K562 (cell line): ENCODE measurements around the gene NFATC1.

ENCODE experiments used
- CBX5 ChIP-seq: IDR thresholded peaks from 2 replicates; pipeline ENCODE4 v1.6.1; 2014; ENCODE audit warnings: low read depth, borderline replicate concordance
- E2F3 ChIP-seq: fragments of 250-450 bp; sonication (Bioruptor Pico); IDR thresholded peaks from 2 replicates; pipeline ENCODE4 v1.4.0; 2020; ENCODE audit warnings: mild to moderate bottlenecking
- FOXJ2 ChIP-seq: fragments of 200-800 bp; sonication (Bioruptor generic); IDR thresholded peaks from 2 replicates; pipeline ENCODE4 v1.6.1; 2016; ENCODE audit warnings: missing genetic modification characterization, missing compliant biosample characterization
- HIVEP1 ChIP-seq: fragments of 250-450 bp; sonication (Bioruptor Pico); IDR thresholded peaks from 2 replicates; pipeline ENCODE4 v1.4.0; 2020; ENCODE audit warnings: mild to moderate bottlenecking
- JUN ChIP-seq, 2 experiments: sonication (generic) in 1 of 2; formaldehyde crosslinking in 1 of 2; IDR thresholded peaks; 2 replicates each; pipeline versions ENCODE4 v1.6.1 to v1.8.0; 2012 to 2022; ENCODE audit warnings: borderline replicate concordance in 2 of 2, mild to moderate bottlenecking in 2 of 2, improper control_type of control experiment in 1 of 2, low read depth in 1 of 2, low read length in 1 of 2, missing genetic modification reagents in 1 of 2
- RNF2 ChIP-seq: sonication (generic); IDR thresholded peaks from 2 replicates; pipeline ENCODE4 v1.6.1; 2016
- SPI1 ChIP-seq: IDR thresholded peaks from 2 replicates; pipeline ENCODE4 v1.6.1; 2011; ENCODE audit warnings: low read depth, low read length, control low read depth, borderline replicate concordance
- YY1 ChIP-seq, 3 experiments: IDR thresholded peaks; 2 replicates each; pipeline ENCODE4 v1.6.1; 2011; ENCODE audit warnings: low read length in 2 of 3, mild to moderate bottlenecking in 2 of 3, moderate library complexity in 2 of 3, borderline replicate concordance in 1 of 3, control low read depth in 1 of 3, low read depth in 1 of 3; ENCODE audit not compliant: insufficient read depth in 3 of 3, insufficient replicate concordance in 2 of 3, control insufficient read depth in 1 of 3, insufficient read length in 1 of 3; ENCODE audit errors: extremely low read depth in 1 of 3
- ZNF174 ChIP-seq: fragments of 250-450 bp; sonication (Bioruptor Pico); IDR thresholded peaks from 2 replicates; pipeline ENCODE4 v1.4.0; 2020; ENCODE audit warnings: mild to moderate bottlenecking
- TF ChIP-seq, protein P1 (sequence below): fragments of 250-450 bp; sonication (Bioruptor Pico); IDR thresholded peaks from 2 replicates; pipeline ENCODE4 v1.9.0; 2021; ENCODE audit warnings: mild to moderate bottlenecking
- TF ChIP-seq, protein P2 (sequence below), 3 experiments: IDR thresholded peaks in 2 of 3; conservative IDR thresholded peaks in 1 of 3; 2 replicates each; pipeline ENCODE4 v1.5.1; 2011 to 2012; ENCODE audit warnings: low read length in 3 of 3, mild to moderate bottlenecking in 3 of 3, control low read depth in 2 of 3, improper control_type of control experiment in 1 of 3, inconsistent platforms in 1 of 3, low read depth in 1 of 3, mixed read lengths in 1 of 3, moderate library complexity in 1 of 3; ENCODE audit not compliant: insufficient read depth in 2 of 3
- TF ChIP-seq, protein P3 (sequence below): sonication (generic); formaldehyde crosslinking; IDR thresholded peaks from 2 replicates; pipeline ENCODE4 v1.8.0; 2022; ENCODE audit warnings: mild to moderate bottlenecking, missing genetic modification reagents
- TF ChIP-seq, protein P4 (sequence below): sonication (generic); formaldehyde crosslinking; IDR thresholded peaks from 2 replicates; pipeline ENCODE4 v1.9.0; 2022; ENCODE audit warnings: mild to moderate bottlenecking, missing genetic modification reagents
- TF ChIP-seq, protein P5 (sequence below), 2 experiments: fragments of 450-650 bp in 1 of 2; sonication (generic) in 1 of 2; formaldehyde crosslinking in 1 of 2; IDR thresholded peaks; 2 replicates each; pipeline versions ENCODE4 v1.7.1 to v1.9.0; 2016 to 2022; ENCODE audit warnings: inconsistent platforms in 1 of 2, mild to moderate bottlenecking in 1 of 2, missing genetic modification reagents in 1 of 2

DNA sequence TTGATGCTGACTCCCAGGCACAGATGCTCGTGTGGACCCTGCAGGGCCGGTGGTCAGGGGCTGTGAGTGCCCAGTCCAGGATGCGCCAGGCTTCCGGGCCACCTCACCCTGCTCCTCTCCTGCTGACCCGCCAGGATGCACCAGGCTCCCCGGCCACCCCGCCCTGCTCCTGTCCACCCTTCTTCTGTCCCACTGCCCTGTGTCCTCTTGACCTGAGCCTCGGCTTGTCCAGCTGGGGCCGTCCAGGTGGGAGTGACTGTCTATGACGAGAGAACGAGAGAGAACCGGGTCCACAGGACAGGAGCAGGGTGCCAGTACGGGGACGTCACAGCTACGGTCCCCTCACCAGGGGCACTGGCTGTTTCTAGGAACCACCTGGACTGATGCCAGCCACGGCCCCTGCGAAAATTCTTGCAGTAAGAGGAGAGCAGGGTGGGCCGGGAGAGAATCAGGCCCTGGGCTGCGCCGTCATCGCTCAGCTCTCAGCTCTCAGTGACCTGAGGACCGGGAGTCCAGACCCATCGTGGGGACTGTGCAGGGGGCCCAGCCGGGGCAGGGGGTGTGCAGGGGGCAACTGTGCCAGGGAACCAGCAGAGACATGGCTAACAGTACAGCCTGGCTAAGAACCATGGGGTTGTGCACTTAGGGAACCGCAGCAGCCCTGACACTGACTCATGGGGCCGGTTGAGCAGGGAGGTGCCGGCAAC is 12.9 kb upstream of the NFATC1 start:
- no peak for TF ChIP-seq RNF2
- no peak for TF ChIP-seq HIVEP1 (CRISPR knock-in tag)
- no peak for TF ChIP-seq SPI1
- no peak for TF ChIP-seq E2F3 (CRISPR knock-in tag)
- TF ChIP-seq, protein P1, sequence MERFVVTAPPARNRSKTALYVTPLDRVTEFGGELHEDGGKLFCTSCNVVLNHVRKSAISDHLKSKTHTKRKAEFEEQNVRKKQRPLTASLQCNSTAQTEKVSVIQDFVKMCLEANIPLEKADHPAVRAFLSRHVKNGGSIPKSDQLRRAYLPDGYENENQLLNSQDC (CRISPR knock-in tag), result no peak
- TF ChIP-seq ZNF174, result no peak
- TF ChIP-seq, protein P2, sequence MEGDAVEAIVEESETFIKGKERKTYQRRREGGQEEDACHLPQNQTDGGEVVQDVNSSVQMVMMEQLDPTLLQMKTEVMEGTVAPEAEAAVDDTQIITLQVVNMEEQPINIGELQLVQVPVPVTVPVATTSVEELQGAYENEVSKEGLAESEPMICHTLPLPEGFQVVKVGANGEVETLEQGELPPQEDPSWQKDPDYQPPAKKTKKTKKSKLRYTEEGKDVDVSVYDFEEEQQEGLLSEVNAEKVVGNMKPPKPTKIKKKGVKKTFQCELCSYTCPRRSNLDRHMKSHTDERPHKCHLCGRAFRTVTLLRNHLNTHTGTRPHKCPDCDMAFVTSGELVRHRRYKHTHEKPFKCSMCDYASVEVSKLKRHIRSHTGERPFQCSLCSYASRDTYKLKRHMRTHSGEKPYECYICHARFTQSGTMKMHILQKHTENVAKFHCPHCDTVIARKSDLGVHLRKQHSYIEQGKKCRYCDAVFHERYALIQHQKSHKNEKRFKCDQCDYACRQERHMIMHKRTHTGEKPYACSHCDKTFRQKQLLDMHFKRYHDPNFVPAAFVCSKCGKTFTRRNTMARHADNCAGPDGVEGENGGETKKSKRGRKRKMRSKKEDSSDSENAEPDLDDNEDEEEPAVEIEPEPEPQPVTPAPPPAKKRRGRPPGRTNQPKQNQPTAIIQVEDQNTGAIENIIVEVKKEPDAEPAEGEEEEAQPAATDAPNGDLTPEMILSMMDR (IDR thresholded peaks at IDR 0.05 in 2 of 3, conservative IDR thresholded peaks at IDR 0.05 in 1 of 3; ENCODE audit: insufficient read depth in 2 of 3, low read depth in 1 of 3, low read length in 3 of 3), result no peak
- no peak for TF ChIP-seq YY1 (IDR thresholded peaks at IDR 0.05; ENCODE audit: borderline replicate concordance in 1 of 3, control insufficient read depth in 1 of 3, extremely low read depth in 1 of 3, insufficient read depth in 3 of 3, insufficient read length in 1 of 3, insufficient replicate concordance in 2 of 3, low read depth in 1 of 3, low read length in 2 of 3)
- TF ChIP-seq JUN (IDR thresholded peaks at IDR 0.05; ENCODE audit: borderline replicate concordance, low read depth, low read length), result no peak
- no peak for TF ChIP-seq JUN (CRISPR knock-in tag; IDR thresholded peaks at IDR 0.05; ENCODE audit: borderline replicate concordance)
- TF ChIP-seq, protein P3, sequence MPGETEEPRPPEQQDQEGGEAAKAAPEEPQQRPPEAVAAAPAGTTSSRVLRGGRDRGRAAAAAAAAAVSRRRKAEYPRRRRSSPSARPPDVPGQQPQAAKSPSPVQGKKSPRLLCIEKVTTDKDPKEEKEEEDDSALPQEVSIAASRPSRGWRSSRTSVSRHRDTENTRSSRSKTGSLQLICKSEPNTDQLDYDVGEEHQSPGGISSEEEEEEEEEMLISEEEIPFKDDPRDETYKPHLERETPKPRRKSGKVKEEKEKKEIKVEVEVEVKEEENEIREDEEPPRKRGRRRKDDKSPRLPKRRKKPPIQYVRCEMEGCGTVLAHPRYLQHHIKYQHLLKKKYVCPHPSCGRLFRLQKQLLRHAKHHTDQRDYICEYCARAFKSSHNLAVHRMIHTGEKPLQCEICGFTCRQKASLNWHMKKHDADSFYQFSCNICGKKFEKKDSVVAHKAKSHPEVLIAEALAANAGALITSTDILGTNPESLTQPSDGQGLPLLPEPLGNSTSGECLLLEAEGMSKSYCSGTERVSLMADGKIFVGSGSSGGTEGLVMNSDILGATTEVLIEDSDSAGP (CRISPR knock-in tag), result no peak
- TF ChIP-seq CBX5, result no peak
- no peak for TF ChIP-seq FOXJ2 (tag)
- TF ChIP-seq, protein P4, sequence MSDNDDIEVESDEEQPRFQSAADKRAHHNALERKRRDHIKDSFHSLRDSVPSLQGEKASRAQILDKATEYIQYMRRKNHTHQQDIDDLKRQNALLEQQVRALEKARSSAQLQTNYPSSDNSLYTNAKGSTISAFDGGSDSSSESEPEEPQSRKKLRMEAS, result no peak
- TF ChIP-seq, protein P5, sequence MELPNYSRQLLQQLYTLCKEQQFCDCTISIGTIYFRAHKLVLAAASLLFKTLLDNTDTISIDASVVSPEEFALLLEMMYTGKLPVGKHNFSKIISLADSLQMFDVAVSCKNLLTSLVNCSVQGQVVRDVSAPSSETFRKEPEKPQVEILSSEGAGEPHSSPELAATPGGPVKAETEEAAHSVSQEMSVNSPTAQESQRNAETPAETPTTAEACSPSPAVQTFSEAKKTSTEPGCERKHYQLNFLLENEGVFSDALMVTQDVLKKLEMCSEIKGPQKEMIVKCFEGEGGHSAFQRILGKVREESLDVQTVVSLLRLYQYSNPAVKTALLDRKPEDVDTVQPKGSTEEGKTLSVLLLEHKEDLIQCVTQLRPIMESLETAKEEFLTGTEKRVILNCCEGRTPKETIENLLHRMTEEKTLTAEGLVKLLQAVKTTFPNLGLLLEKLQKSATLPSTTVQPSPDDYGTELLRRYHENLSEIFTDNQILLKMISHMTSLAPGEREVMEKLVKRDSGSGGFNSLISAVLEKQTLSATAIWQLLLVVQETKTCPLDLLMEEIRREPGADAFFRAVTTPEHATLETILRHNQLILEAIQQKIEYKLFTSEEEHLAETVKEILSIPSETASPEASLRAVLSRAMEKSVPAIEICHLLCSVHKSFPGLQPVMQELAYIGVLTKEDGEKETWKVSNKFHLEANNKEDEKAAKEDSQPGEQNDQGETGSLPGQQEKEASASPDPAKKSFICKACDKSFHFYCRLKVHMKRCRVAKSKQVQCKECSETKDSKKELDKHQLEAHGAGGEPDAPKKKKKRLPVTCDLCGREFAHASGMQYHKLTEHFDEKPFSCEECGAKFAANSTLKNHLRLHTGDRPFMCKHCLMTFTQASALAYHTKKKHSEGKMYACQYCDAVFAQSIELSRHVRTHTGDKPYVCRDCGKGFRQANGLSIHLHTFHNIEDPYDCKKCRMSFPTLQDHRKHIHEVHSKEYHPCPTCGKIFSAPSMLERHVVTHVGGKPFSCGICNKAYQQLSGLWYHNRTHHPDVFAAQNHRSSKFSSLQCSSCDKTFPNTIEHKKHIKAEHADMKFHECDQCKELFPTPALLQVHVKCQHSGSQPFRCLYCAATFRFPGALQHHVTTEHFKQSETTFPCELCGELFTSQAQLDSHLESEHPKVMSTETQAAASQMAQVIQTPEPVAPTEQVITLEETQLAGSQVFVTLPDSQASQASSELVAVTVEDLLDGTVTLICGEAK (IDR thresholded peaks at IDR 0.05), result no peak
- TF ChIP-seq, protein P5 (CRISPR knock-in tag; IDR thresholded peaks at IDR 0.05), result no peak
